NCI-H526 treated with DMSO at 0.1 percent for 48 hours (cell line): ENCODE data around the gene CFAP90.

ENCODE experiments used
- DNase-seq: peaks from one replicate; lab custom pipeline; 2025; lab: John Stamatoyannopoulos, UW

The CFAP90 gene, protein sequence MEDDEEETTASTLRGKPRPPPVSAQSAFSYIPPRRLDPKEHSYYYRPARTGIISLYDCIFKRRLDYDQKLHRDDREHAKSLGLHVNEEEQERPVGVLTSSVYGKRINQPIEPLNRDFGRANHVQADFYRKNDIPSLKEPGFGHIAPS

DNA sequence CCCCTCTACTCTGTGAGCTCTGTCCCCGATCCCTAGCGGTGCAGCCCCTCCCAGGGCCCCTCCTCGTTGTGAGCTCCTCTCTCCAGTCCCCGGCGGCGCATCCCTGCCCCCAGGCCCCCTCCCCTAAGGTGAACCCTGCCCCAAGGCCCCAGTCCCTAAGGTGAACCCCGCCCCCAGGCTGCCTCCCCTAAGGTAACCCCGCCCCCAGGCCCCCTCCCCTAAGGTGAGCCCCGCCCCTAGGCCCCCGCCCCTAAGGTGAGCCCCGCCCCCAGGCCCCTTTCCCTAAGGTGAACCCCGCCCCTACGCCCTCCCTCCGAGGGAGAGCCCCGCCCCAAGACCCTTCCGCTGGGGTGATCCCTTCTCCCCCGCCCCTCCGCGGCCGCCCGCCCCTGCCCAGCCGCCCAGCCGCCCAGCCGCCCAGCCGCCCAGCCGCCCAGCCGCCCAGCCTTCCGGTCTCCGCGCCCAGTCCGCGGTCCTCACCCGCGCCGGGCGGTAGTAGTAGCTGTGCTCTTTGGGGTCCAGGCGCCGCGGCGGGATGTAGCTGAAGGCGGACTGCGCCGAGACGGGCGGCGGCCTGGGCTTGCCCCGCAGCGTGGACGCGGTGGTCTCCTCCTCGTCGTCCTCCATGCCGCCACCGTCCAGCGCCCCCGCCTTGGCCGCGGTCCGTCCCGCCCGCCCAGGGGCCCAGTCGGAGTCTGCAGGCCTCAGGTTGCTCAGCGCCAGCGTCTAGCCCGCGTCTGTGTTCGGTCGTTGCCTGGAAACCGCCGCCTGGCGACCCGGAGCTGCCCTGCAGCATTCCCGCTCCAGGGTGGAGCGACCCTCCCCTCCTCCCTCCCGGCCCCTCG is at the start of gene CFAP90:
Gene CFAP90, minus strand, starts transcription at position 739 of the 845 bp plus-strand sequence. Its CDS starts 112 bp downstream, at position 627.
- DNase-seq: peak; percentile 31

DNA sequence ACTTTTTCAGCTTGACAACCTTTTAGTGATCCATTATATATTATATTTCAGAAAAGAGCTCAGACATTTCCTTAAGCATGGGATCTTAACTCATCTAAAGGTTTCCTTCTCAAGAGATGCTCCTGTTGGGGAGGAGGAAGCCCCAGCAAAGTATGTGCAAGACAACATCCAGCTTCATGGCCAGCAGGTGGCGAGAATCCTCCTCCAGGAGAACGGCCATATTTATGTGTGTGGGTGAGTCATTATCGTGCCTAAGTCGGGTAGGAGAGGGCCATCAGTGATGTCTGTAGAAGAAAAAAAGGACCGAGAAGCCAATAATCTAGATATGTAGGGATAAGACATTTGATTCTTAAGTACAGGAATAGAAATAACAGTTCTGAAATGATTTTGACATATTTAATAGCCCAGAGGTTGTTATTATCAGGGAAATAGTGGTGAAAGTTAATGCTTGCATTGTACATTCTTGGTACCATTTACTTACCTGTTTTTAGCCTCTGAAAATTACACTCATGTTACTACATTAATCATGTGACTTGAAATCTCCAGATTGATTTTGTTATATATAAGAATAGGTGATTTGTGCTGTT is 46.2 kb upstream of the CFAP90 start:
- no peak for DNase-seq

DNA sequence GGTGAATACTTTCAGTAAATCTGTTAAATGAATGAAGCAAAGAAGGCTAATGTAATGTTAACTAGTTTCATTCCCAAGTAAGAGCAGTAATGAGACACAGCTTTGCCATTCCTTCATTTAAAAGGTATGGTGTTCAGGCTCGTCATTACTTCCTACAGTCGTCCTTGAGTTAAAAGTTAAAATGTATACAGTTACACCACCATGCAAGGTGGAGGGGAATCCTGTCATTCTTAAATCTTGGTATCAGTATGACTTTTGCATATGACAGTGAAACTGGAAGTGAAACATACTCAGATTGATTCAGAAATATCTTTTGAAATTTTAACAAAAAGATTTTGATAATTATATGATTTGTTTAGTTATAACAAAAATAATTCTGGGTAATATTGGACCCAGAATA is 43.9 kb upstream of the CFAP90 start:
- DNase-seq: no peak

GRCh38 chr5:7894439-7894838 is 43.5 kb upstream of the CFAP90 start:
- DNase-seq: no peak

DNA sequence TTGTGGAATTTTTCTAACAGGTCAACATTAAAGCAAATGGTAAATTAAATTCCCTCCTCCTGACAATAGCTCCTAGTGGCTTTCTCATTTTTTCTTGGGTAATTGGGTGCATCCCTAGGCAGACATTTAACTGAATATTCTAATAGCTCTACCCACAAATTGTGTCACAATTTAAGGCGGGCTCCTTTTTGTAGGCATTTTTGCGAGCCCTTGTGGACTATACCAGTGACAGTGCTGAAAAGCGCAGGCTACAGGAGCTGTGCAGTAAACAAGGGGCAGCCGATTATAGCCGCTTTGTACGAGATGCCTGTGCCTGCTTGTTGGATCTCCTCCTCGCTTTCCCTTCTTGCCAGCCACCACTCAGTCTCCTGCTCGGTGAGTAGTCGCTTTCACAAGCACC is 38.0 kb upstream of the CFAP90 start:
- no peak for DNase-seq

DNA sequence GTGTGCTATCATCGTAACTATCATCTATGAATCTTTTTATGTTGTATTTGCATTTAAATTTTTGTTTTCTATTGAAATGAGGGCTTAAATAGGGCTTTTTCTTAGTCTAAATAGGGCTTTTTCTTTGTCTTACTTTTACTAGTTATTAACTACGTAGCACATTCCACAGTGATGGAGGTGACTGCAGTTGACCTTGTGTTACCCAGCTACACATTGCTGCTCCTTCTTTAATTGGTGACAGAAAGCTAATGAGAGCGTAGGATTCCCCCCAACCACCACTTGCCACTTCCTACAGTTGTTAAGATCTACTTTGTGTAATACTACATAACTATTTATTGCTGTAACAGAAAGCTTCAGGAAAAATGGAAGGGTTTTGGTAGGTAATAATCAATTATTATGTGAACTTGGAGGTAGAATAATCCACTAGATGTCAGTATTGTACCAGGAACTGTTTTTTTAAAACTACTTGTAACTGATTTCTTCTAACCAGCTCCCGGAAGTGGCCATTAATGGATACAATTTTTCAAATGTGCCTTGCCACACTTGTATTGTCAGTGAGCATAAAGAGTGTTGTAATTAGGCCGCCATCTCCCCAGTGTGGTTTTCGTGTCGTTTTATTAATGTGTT is 36.0 kb upstream of the CFAP90 start:
- peak; percentile 33 for DNase-seq

DNA sequence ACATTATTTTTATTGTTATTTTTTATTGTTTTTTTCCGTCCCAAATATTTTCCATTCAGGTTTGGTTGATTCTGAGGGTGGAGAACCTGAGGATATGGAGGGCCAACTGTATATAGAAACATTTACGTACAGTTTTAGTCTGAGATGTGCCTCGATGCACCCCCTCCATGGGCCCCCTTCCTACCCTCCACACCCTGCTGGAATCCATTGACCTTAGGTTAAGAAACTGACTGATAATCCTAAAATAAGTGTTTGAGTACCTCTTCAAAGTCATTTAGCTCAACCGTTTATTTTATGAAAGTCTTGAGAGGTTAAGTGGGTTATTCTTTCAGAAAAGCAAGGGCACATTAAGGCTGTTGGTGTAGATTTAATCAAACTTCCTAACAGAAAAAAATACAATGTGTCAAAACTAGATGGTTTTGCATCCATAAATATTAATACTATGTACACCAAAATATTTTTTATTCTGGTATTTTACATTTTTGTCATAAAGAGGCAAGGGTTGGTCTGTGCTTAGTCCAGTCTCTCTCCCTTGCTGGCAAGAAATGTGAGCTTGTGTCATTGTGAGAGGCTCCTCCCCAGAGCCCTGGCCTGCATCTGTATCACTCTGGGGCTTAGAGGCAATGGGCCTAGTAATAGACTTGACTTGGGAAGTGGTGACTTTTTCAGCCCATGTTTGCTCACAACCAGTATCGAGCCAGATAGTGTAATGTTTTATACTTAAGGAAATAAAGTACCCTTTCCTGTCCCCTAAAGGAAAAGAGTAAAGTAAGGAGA is 33.7 kb upstream of the CFAP90 start:
- no peak for DNase-seq

GRCh38 chr5:7882926-7883325 is 32.0 kb upstream of the CFAP90 start:
- no peak for DNase-seq

- no peak for DNase-seq
Measured at GRCh38 chr5:7881816-7882215, 30.9 kb upstream of the CFAP90 start.

DNA sequence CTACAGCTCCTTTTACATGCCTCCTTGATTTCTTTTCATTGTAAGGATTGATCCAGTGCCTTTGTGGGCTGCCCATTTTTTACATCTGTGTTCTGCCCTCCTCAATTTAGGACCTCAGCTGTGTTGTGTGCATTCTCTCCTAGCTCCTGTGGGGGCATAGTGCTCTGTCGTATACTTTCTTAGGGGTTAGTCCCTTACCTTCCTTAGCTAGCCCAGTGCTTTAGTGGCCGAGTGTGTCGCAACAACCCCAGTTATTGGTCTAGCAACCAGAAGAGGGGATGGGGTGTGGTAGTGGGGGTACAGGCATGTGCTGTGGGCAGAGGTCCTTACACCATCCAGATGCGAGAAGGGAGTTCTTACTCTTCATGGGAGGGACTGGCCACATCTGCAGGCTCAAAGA is 30.2 kb upstream of the CFAP90 start:
- no peak for DNase-seq

DNA sequence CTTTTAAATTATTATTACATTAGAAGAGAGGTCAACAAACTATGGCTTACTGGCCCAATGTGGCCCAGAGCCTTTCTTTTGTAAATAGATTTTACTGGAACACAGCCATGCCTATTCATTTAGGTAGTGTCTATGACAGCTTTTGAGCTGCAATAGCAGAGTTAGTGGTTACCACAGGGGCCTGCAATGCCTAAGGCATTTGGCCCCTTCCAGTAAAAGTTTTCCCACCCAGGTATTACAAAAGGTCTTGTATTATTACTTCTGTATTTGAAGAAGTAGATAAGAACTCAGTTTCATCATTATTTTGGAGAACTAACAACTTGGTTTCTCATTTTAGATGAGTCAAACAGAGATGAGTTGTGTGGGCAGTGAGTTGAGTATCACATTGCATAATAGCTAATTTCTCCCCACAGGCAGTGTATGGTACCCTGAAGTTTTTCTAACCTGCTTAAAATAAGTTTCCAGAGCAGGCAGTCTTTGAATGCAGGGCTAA is 27.5 kb upstream of the CFAP90 start:
- DNase-seq: no peak

- no peak for DNase-seq
Measured at GRCh38 chr5:7877851-7878250, 26.9 kb upstream of the CFAP90 start.

- no peak for DNase-seq
Measured at GRCh38 chr5:7876867-7877266, 25.9 kb upstream of the CFAP90 start.

DNA sequence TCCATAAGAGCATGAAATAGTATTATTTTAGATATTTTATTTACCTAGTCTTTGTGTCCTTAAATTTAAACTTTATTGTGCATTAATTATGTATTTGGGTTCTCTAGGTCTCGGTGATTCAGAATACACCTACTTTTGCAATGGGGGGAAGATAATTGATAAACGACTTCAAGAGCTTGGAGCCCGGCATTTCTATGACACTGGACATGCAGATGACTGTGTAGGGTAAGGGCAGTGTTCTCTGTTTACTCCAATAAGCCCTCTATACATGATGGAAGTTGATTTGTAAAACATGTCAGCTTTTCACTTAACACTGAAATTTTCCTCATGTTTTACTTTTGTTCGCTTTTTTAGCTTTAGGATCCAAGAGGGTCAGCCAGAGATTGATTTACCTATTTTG is 24.2 kb upstream of the CFAP90 start:
- no peak for DNase-seq

DNA sequence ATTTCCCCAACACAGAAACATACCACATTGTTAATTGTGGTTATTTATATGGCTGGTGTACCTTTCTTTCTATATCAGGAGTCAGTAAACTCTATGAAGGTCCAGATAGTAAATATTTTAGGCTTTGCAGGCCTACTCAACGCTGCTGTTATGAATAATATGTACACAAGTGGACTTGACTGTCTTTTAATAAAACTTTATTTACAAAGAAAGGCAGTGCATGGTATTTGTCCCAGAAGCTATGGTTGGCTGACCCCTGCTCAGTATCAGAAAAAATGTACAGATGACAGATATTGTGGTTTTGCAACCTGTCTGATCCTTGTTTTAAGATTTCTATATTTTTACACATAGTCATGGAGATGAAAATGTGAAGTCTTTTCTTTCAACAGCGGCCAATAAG is 23.7 kb upstream of the CFAP90 start:
- no peak for DNase-seq

DNA sequence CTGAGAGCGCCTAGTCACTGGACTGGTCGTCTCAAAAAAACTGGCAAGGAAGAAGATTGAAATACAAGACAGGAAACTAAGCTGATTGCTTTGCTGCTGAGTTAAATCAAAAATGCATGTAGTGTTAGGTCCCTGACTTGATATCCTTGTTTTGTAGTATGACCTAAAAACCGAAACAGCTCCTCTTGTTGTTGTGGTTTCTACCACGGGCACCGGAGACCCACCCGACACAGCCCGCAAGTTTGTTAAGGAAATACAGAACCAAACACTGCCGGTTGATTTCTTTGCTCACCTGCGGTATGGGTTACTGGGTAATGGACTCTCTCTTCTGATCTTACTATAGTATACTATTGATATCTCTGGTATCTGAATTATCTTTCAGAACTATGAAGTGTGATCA is 22.3 kb upstream of the CFAP90 start:
- DNase-seq: peak; percentile 59

DNA sequence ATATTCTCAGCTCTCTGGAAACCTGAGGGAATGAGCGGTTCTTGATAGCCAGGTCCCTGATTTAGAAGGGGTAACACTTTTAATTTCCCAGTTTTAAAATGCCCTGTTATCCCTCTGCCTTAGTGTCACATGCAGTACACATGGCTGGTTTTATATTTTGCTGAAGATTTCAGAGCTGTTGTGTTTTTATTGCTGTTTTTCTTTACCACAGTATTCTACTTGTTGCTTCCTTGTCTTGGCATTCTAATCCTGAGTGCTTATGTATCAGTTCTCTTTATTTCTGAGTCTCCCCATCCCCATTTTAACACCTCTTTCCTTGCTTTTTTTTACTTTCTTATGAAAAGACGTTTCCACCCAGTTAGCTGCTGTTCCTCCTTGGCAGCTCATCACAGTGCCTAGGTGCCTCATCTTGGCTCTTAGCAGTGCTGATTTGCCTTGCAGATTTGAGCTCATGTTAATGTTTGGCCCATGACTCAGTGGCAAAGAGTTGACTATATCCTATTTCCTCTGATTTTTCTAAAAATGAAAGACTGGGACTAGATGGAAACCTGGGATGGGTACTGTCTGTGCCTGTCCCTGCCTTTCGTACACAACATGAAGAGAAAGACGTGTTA is 21.7 kb upstream of the CFAP90 start:
- DNase-seq: peak; percentile 67

DNA sequence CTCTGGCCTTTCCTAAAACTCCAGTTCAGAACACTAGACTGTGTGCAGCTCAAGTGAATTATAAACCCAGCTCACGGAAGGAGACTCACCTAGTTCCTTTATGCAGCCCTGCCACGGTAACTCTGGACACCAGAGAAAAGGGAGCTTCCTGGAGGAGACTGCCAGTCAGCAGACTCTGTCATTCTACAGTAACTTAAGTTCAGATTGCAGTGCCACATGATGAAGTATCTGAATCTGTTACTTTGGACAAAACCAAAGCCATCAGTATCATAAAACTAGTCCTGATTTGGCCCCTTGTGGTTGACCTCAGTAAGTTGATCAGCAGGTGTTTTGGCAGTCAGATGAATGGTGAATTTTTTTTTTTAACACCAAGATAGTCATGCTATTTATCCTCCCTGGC is 20.7 kb upstream of the CFAP90 start:
- DNase-seq: no peak

DNA sequence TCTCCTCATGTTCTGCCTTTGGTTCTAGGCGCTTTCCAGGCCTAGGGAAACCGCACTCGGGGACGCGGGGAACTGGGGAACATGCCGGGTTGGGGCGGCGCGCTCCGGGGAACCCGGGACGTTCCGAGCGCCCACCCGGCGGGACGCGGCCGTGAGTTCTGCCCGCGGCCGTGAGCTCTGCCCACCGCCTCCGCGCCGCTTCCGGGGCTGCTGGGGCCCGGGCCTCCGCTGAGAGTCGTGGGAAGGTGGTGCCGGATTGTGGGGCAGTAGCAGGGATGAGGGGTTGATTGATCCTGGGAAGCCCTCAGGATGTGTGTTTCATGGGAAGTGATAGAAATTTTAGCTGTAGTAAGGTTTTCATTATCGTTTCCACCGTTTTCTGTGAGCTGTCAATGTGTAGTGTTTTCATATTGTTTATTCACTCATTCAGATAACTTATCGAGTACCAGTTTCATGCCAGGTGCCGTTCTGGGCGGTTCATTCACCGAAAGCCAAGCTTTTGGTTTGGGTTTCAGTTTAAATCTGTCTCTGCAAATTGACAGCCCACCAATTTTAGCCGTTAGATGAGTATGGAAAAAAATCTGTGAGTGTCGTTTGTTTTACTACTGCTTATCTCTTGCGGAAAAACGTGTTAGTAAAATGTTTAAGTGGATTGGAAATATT is 18.7 kb upstream of the CFAP90 start:
- DNase-seq: no peak

GRCh38 chr5:7868773-7869473 is 18.0 kb upstream of the CFAP90 start, which contains the start of the genes FASTKD3 and MTRR:
FASTKD3 (minus strand) TSS chr5:7869031; CDS start chr5:7868083, 948 bp downstream.
MTRR (plus strand) TSS chr5:7869148; CDS start chr5:7870795, 1,647 bp downstream.
- DNase-seq: peak; percentile 88
